Spleen (tissue), 7 donors: ENCODE measurements around the gene EVC.

Experiments used
- CTCF ChIP-seq, 11 experiments: fragments of 200-600 bp in 7 of 11; fragments of 450-650 bp in 4 of 11; sonication (generic) in 4 of 11; IDR thresholded peaks in 8 of 11; conservative IDR thresholded peaks in 3 of 11; 1 replicate in 7 of 11; 2 replicates in 4 of 11; pipeline versions ENCODE4 v1.4.0 to v1.8.0; 2016 to 2021; ENCODE audit warnings: antibody characterized with exemption in 11 of 11, inconsistent platforms in 4 of 11, mild to moderate bottlenecking in 1 of 11
- POLR2A ChIP-seq, 3 donors: fragments of 450-650 bp; IDR thresholded peaks; one replicate each; pipeline ENCODE4 v1.5.1; 2017; ENCODE audit warnings: antibody characterized with exemption in 3 of 3, mild to moderate bottlenecking in 1 of 3
- POLR2AphosphoS5 ChIP-seq, 3 donors: sonication (generic); formaldehyde crosslinking; IDR thresholded peaks; one replicate each; pipeline ENCODE4 v1.5.1; 2017; ENCODE audit warnings: antibody characterized with exemption in 3 of 3
- donor health status: DM: no; HTN: no; CAD: no; lungs with moderate emphysema.
- donor health status: DM: no; HTN: no; CAD: no.
- donor health status: DM: no; HTN: no; CAD: no.

- no peak for TF ChIP-seq CTCF (IDR thresholded peaks at IDR 0.05 in 8 of 11, conservative IDR thresholded peaks at IDR 0.05 in 3 of 11)
- no peak for TF ChIP-seq POLR2A (IDR thresholded peaks at IDR 0.05)
- TF ChIP-seq POLR2AphosphoS5 (IDR thresholded peaks at IDR 0.05), result no peak
Observed at GRCh38 chr4:5750052-5750945, 39.3 kb downstream of the EVC start.
